GM13977 (cell line): ENCODE measurements around the gene GPSM1.

Source experiments
- DNase-seq: peaks from one replicate; pipeline ENCODE4 v3.0.0; 2012; ENCODE audit warnings: low spot score
- in situ Hi-C: fragments of 300-500 bp; cut with MboI; formaldehyde crosslinking; loops from one replicate; pipeline ENCODE4 v1.12.0; 2022; ENCODE audit warnings: low sequenced_read_pairs, low pct_unique_long_range_greater_than_20kb, mixed read lengths, inconsistent platforms; ENCODE audit not compliant: unreplicated experiment
- TF ChIP-seq, protein P1 (sequence below): IDR thresholded peaks from 2 replicates; pipeline ENCODE4 v1.5.1; 2012; ENCODE audit warnings: mild to moderate bottlenecking, control low read depth; ENCODE audit not compliant: insufficient read depth; ENCODE audit errors: extremely low read depth, missing control alignments

Gene GPSM1

DNA sequence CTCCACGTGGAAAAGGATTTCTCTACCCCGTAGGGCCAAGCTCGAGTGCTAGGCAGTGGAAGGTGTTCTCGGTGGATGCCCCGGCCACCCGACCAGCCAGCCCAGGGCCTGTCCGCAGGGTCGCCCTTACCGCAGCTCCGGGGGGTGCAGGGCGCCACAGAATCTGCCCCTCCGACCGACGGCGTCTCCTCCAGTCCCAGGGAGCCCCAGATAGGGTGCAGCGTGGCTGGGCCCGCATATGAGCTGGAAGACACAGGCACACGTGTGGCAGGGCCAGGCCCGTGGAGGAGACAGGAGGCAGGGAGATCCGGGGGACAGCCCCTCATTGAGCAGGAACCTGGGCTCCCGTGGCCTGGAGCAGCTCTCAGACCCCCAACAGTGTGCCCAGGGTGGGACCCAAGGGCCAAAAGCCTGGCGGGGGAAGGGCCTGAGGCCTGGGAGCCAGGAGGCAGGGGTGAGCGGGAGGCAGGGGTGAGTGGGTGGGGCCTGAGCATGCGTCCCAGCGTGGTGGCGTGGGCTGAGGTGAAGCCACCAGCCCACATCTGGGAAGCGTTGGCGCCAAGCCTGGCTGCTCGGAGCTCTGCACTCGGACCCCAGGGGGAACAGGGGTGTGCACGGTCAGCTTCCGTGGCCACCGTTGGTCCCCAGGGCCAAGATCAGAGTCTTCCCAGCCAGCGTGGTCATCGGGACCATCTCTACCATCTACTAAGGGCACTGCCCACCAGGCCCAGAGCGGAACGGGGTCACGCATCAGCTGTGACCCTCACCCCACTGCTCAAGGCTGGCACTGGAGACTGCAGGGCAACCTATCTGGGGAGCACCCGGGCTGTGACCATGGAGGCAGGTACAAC is 45.7 kb upstream of the GPSM1 start:
- no peak for DNase-seq
- in situ Hi-C loops, result no loop called here
- TF ChIP-seq, protein P1, sequence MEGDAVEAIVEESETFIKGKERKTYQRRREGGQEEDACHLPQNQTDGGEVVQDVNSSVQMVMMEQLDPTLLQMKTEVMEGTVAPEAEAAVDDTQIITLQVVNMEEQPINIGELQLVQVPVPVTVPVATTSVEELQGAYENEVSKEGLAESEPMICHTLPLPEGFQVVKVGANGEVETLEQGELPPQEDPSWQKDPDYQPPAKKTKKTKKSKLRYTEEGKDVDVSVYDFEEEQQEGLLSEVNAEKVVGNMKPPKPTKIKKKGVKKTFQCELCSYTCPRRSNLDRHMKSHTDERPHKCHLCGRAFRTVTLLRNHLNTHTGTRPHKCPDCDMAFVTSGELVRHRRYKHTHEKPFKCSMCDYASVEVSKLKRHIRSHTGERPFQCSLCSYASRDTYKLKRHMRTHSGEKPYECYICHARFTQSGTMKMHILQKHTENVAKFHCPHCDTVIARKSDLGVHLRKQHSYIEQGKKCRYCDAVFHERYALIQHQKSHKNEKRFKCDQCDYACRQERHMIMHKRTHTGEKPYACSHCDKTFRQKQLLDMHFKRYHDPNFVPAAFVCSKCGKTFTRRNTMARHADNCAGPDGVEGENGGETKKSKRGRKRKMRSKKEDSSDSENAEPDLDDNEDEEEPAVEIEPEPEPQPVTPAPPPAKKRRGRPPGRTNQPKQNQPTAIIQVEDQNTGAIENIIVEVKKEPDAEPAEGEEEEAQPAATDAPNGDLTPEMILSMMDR, result no peak

DNA sequence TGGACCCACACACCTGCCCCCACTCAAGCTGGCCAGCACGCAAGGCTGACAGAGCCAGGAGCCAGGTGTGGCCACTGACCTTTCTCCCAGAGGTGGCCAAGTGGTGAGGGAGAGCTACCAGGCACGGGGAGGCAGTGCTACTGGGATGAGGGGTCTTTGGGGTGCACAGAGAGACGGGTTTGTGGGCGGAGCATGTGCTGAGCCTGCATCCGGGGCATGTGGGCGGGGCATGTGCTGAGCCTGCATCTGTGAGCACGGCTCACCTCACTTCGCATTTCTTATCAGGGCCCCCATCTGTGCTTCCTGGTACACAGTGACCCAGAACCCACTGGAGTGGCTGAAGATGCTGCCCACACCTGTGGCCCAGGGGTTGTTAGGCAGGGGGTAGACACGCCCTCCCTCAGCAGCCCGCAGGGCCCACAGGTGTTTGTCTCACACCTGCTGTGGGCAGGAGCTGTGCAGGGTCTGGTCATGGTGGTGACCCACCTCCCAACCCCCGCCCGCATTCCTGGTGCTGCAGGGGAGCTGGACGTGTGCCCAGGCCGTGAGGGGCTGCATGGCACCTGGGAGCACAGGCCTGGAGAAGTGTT is 45.0 kb upstream of the GPSM1 start:
- TF ChIP-seq, protein P1, result no peak
- in situ Hi-C loops, result no loop called here
- DNase-seq, result no peak

DNA sequence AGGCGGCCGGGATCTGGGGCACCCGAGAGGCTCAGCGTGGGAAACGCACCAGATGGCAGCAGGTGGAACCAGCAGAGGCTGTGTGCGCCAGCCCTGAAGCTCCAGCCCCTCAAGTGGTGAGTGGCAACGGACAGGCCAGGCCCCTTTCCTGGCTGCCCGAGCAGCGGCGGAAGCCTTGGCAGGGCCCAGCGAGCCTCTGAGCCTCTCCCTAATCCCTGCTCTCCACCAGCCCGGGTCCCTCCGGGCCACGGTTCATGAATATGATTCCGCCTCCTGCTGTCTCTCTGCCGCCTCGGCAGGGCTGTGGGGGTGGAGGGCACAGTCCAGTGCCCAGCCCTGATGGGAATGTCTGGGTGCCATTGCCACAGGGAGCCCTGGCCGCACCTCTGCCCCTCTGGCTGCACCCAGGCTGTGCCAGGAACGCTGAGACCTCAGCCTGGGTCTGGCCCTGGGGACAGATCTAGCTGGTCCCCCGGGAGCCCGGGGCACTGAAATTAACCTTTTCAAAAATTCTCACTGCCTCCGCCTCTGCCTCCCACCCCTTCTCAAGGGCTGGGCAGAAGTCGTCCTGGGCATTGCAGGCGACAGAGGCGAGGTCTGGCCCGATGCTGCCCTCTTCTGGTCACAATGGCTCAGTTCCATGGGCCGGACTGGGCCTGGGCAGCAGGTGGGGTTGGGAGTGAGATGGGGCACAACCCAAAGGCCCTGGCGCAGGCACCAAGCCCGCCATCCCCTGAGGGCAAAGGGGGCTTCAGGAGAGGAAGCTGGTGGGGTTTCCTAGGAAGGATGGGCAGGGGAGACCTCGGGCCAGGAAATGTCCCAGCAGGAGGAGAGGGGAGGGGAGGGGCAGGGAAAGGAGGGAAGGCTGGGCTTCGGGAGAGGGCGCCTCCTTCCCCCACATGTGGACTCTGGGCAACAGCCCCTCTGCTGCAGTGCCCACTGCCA is 43.8 kb upstream of the GPSM1 start:
- peak; percentile 94 for DNase-seq
- in situ Hi-C loops, result no loop called here
- TF ChIP-seq, protein P1, result peak; percentile 96

DNA sequence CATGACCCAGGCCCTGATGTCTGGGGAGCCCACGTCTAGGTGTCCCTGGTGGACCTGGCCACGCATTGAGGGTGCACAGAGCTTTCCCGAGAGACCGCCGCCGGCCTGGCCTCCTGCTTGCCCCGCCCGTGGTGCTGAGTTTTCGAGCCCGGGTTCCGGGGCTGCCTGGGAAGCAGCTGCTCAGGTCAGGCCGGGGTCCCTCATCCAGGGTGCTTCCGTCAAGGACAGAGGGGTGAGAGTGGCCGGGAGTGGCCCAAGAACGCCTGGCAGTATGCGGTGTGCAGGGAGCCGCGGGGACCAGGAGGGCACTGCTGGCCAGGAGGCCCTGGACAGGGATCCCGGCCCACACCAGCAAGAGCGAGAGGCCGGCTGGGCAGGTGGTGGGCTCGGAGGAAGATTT is 43.0 kb upstream of the GPSM1 start:
- TF ChIP-seq, protein P1, result no peak
- in situ Hi-C loops, result no loop called here
- no peak for DNase-seq

DNA sequence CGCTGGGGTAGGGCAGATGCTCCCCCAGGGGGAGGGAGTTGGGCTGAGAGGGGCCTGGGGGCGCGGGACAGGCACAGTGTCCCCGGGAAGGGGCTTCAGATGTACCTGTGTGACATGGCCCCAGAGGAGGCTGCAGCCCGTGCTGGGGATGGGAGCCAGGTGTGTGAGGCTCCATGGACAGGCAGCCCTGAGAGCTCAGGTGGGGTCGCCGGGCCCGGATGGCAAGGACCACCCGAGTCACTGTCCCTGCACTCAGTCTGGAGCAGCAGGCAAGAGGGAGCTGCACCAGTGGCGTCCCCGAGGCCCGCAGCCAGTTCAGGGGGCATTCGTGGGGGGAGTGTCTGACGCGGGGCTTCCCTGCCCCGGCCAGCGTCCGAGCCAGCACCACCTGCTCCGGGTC is 42.4 kb upstream of the GPSM1 start:
- DNase-seq, result no peak
- TF ChIP-seq, protein P1, result no peak
- in situ Hi-C loops, result no loop called here

DNA sequence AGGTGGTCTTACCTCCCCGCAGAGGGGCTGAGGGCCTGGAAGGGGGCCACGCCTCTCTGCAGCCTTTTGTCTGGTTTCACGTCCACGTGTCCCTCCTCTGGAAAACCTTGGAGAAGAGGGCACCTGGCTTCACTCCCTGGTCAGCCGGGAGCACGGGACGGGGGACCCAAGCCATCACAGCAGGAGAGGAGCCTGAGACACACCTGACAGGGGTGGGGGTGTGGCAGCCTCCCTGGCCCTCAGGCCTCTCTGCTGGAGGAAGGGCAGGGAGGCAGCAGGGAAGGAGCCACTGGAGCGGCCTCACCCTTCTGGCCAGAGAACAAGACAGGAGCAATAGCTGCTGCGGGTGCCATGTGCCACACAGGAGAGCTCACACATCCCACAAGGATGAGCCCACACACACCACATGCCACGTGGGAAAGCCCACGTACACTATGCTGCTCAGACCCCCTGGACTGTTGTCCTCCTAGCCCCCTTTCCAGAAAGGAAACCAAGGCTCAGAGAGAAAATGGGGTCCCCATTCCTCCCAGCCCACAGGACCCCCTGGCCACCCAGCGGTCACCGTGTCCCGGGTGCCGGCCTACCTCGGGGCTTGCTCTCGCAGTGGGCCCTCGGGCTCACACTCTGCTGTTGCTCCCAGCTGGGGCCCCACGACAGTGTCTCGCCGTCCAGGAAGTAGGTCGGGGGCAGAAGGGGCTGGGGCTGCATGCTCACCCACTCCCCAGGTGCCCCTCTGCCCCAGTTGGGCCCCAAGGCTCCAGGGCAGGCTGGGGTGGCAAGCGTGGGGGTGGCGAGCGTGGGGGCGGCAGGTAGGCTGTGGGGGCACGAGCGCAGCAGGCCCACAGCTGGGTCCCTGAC is 41.6 kb upstream of the GPSM1 start:
- in situ Hi-C loops, result no loop called here
- no peak for DNase-seq
- TF ChIP-seq, protein P1, result no peak
